ENCODE results near the gene IL26. TPM values are rescaled to one million over a fixed set of nuclear protein-coding genes. Genes with fewer than 3 reads are reported as not detected.

The IL26 gene
- total RNA-seq, 6 donors from 2014 or later, result not detected

- no peaks in the 10 kb centered on the region for H3K9me3 ChIP-seq
- H3K27ac ChIP-seq, result peak overlapping the region in 2 of 4 donors; percentile 5 to 55
- TF ChIP-seq POLR2A (IDR thresholded peaks at IDR 0.05), result no peak
- TF ChIP-seq, protein P1, sequence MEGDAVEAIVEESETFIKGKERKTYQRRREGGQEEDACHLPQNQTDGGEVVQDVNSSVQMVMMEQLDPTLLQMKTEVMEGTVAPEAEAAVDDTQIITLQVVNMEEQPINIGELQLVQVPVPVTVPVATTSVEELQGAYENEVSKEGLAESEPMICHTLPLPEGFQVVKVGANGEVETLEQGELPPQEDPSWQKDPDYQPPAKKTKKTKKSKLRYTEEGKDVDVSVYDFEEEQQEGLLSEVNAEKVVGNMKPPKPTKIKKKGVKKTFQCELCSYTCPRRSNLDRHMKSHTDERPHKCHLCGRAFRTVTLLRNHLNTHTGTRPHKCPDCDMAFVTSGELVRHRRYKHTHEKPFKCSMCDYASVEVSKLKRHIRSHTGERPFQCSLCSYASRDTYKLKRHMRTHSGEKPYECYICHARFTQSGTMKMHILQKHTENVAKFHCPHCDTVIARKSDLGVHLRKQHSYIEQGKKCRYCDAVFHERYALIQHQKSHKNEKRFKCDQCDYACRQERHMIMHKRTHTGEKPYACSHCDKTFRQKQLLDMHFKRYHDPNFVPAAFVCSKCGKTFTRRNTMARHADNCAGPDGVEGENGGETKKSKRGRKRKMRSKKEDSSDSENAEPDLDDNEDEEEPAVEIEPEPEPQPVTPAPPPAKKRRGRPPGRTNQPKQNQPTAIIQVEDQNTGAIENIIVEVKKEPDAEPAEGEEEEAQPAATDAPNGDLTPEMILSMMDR (IDR thresholded peaks at IDR 0.05), result peak in 2 of 6 experiments; percentile 10 to 13
- TF ChIP-seq POLR2AphosphoS5 (IDR thresholded peaks at IDR 0.05), result no peak
- TF ChIP-seq EP300 (IDR thresholded peaks at IDR 0.05), result no peak
- DNase-seq (no peak), ATAC-seq (ENCODE audit: low FRiP score in 2 of 2) (peak in 1 of 2 donors; percentile 49)
- H3K4me3 ChIP-seq, result peak overlapping the region in 3 of 4 donors; percentile 27 to 45 (median 44)
- H3K27me3 ChIP-seq, result no peaks in the 10 kb centered on the region
- WGBS, 2 donors, result 52 to 57% methylated on average over 8 of the region's 8 CpGs
- H3K36me3 ChIP-seq, result no peaks in the 10 kb centered on the region
- H3K4me1 ChIP-seq, result peaks cover 0 to 10% (median 5%) of the 10 kb centered on the region in 4 donors
Observed at GRCh38 chr12:68236421-68237059, 10.9 kb upstream of the IL26 start.

- H3K4me3 ChIP-seq, result no peak overlapping the region
- H3K27ac ChIP-seq, result no peak overlapping the region
- no peaks in the 10 kb centered on the region for H3K36me3 ChIP-seq
- no peak for DNase-seq
- no peak for TF ChIP-seq EP300 (IDR thresholded peaks at IDR 0.05)
- peaks cover 0 to 5% (median 3%) of the 10 kb centered on the region in 4 donors for H3K4me1 ChIP-seq
- H3K27me3 ChIP-seq, result no peaks in the 10 kb centered on the region
- no peak for ATAC-seq (ENCODE audit: low FRiP score in 2 of 2)
- no peaks in the 10 kb centered on the region for H3K9me3 ChIP-seq
- 82 to 89% methylated on average over 2 of the region's 2 CpGs for WGBS, 2 donors
Observed at GRCh38 chr12:68235576-68235975, 10.0 kb upstream of the IL26 start.

DNA sequence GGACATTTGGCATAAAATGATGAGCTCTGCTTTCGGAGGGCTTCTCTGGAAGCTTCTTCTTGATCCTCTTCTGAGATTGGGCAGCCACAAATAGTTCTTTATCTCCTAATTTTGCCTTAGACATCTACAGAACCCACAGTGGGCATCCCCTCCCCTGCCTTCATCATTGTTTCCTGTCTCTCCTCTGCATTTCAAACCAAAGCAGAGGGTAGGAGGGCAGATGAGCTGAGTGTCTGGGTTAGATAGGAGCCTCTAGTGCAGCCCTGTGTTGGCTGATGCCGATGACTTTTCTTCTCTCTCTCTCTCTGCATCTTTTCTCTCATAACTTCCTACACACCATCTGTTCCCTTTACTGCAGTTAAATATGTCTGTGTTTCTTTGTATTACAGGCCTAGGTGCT is 8.5 kb upstream of the IL26 start:
- TF ChIP-seq EP300 (IDR thresholded peaks at IDR 0.05), result no peak
- TF ChIP-seq, protein P1 (IDR thresholded peaks at IDR 0.05), result no peak
- TF ChIP-seq POLR2AphosphoS5 (IDR thresholded peaks at IDR 0.05), result no peak
- TF ChIP-seq POLR2A (IDR thresholded peaks at IDR 0.05), result no peak
- no peaks in the 10 kb centered on the region for H3K27me3 ChIP-seq
- no peak overlapping the region for H3K4me3 ChIP-seq
- DNase-seq (no peak), ATAC-seq (ENCODE audit: low FRiP score in 2 of 2) (no peak)
- H3K36me3 ChIP-seq, result no peaks in the 10 kb centered on the region
- H3K9me3 ChIP-seq, result no peaks in the 10 kb centered on the region
- peaks cover 0 to 5% (median 2%) of the 10 kb centered on the region in 4 donors for H3K4me1 ChIP-seq
- H3K27ac ChIP-seq, result no peak overlapping the region
- 85 to 92% methylated on average over 2 of the region's 2 CpGs for WGBS, 2 donors

GRCh38 chr12:68233498-68233897 is 7.9 kb upstream of the IL26 start:
- DNase-seq, result no peak
- peaks cover 0 to 5% (median 2%) of the 10 kb centered on the region in 4 donors for H3K4me1 ChIP-seq
- no peak overlapping the region for H3K27ac ChIP-seq
- H3K36me3 ChIP-seq, result no peaks in the 10 kb centered on the region
- ATAC-seq (ENCODE audit: low FRiP score in 2 of 2), result no peak
- TF ChIP-seq EP300 (IDR thresholded peaks at IDR 0.05) (no peak), POLR2AphosphoS5 (IDR thresholded peaks at IDR 0.05) (no peak), POLR2A (IDR thresholded peaks at IDR 0.05) (no peak)
- TF ChIP-seq, protein P1 (IDR thresholded peaks at IDR 0.05), result no peak
- WGBS, 2 donors, result 68 to 76% methylated on average over 5 of the region's 5 CpGs
- no peaks in the 10 kb centered on the region for H3K27me3 ChIP-seq
- H3K9me3 ChIP-seq, result no peaks in the 10 kb centered on the region
- no peak overlapping the region for H3K4me3 ChIP-seq

DNA sequence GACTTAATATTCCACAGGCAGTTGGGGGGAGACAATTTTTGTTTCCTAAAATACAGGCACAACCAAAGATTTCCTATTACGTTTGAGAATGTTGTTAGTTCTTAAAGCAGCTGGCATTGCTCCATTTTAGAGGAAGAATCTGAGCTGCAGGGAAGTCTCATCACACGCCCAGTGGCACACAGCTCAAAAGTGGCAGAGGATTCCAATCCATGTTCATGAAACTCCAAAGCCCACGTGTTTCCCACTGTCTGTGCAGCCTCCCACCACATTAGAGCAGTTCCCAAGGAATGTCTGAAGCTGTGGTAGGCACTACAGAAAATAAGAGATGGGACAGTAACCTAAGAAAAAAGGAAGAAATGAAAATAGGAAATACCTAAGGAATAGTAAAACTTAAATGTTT is 6.1 kb upstream of the IL26 start:
- H3K27me3 ChIP-seq, result no peaks in the 10 kb centered on the region
- WGBS, 2 donors, result 43 to 44% methylated on average over 3 of the region's 3 CpGs
- H3K9me3 ChIP-seq, result no peaks in the 10 kb centered on the region
- H3K36me3 ChIP-seq, result no peaks in the 10 kb centered on the region
- no peak for TF ChIP-seq EP300 (IDR thresholded peaks at IDR 0.05)
- no peak for TF ChIP-seq POLR2A (IDR thresholded peaks at IDR 0.05)
- TF ChIP-seq, protein P1 (IDR thresholded peaks at IDR 0.05), result no peak
- TF ChIP-seq POLR2AphosphoS5 (IDR thresholded peaks at IDR 0.05), result no peak
- H3K4me1 ChIP-seq, result peaks cover 0 to 5% (median 2%) of the 10 kb centered on the region in 4 donors
- no peak for ATAC-seq (ENCODE audit: low FRiP score in 2 of 2)
- H3K4me3 ChIP-seq, result no peak overlapping the region
- no peak for DNase-seq
- no peak overlapping the region for H3K27ac ChIP-seq

All from upper lobe of left lung (tissue), 6 donors.